ENCODE measurements around the gene GINS2.

Gene GINS2

DNA sequence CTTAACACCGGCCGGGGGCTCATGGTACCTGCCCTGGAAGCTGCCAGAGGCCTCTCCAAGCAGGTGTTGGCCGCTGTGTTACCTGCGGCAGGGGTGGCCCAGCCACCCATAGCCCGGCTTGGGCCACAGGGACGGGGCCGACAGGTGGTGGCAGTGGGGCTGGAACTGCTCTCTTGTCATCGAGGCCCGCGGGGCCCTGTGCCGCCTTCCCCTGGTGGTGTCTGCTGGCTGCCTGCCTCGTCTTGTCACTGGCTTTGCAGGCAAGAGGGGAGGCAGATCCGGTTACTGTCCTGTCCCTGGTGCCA is 48.5 kb downstream of the GINS2 start:
- in situ Hi-C loops (cut with HindIII; ENCODE audit: low sequenced_read_pairs), result no loop called here
- no peak for DNase-seq (ENCODE audit: low read depth, low spot score)
- H3K4me3 ChIP-seq (ENCODE audit: low read depth, low read length), result no peak overlapping the region
- TF ChIP-seq, protein P1, sequence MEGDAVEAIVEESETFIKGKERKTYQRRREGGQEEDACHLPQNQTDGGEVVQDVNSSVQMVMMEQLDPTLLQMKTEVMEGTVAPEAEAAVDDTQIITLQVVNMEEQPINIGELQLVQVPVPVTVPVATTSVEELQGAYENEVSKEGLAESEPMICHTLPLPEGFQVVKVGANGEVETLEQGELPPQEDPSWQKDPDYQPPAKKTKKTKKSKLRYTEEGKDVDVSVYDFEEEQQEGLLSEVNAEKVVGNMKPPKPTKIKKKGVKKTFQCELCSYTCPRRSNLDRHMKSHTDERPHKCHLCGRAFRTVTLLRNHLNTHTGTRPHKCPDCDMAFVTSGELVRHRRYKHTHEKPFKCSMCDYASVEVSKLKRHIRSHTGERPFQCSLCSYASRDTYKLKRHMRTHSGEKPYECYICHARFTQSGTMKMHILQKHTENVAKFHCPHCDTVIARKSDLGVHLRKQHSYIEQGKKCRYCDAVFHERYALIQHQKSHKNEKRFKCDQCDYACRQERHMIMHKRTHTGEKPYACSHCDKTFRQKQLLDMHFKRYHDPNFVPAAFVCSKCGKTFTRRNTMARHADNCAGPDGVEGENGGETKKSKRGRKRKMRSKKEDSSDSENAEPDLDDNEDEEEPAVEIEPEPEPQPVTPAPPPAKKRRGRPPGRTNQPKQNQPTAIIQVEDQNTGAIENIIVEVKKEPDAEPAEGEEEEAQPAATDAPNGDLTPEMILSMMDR (IDR thresholded peaks at IDR 0.05; ENCODE audit: low read depth, low read length), result no peak

DNA sequence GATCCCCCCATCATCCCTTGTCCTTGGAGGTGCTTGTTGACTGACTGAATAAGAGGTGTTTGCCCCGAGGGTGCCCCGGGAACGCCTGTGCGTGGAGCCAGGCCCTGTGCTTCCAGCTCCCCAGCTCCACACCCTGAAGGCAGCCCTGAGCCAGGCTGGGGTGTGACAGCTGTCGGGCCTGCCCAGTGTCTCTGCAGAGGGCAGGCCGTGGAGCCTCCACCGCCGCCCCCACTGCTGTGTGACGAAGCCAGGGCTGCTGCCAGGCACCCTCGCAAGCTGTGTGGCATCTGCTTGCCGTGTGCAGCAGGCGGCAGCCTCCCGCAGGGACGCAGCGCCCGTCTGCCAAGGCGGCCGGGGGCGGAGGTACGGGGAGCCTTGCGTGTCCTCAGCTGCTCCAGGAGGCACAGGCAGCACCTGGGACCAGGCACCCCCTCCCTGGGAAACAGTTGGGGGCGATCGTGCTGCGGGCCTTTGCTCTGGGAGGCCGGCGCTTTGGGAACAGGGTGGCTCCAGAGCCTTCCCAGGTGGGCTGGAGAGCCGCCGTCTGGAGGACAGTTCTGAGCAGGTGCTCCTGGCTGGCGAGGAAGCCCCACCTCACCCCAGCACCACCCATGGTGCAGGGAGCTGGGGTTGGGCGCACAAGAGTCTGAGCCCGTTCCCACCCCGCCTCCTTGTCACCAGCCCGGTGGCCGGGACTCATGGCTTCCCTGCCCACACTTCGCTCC is 49.1 kb downstream of the GINS2 start:
- TF ChIP-seq, protein P1 (IDR thresholded peaks at IDR 0.05; ENCODE audit: low read depth, low read length), result no peak
- in situ Hi-C loops (cut with HindIII; ENCODE audit: low sequenced_read_pairs), result no loop called here
- DNase-seq (ENCODE audit: low read depth, low spot score), result no peak
- H3K4me3 ChIP-seq (ENCODE audit: low read depth, low read length), result no peak overlapping the region

DNA sequence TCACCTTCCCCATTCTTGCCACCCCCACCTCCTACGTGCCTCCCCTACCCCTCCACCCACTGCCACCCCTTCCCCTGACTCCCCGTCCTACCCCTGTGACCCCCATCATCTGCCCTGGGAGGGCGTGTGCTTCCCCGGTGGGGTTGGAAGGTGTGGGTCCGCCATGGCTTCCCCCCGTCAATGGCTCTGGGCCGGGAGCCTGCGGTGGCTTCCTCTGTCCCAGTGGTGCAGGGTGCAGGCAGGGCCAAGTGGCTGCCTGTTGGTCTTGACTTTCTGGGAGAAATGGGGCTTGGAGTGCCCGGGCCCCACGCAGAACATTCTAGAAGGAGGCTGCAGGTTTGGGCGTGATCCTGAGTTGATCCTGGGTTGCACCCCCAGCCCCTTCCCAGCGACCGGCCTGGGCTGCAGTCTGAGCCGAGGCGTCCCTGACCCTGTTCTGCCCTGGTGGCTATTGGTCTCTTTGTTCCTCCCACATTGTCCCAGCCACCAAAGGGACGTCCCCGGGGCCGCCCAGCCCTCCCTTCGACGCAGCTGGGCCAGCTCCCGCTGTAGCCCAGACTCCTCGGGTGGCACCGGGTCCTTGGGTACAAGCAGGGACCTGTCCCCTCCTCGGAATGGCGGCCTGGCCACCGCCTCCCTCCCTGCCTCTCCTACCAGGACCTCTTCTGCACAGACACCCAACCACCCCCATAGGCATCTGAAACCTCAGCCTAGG is 49.9 kb downstream of the GINS2 start:
- TF ChIP-seq, protein P1 (IDR thresholded peaks at IDR 0.05; ENCODE audit: low read depth, low read length), result no peak
- H3K4me3 ChIP-seq (ENCODE audit: low read depth, low read length), result no peak overlapping the region
- in situ Hi-C loops (cut with HindIII; ENCODE audit: low sequenced_read_pairs), result no loop called here
- no peak for DNase-seq (ENCODE audit: low read depth, low spot score)

DNA sequence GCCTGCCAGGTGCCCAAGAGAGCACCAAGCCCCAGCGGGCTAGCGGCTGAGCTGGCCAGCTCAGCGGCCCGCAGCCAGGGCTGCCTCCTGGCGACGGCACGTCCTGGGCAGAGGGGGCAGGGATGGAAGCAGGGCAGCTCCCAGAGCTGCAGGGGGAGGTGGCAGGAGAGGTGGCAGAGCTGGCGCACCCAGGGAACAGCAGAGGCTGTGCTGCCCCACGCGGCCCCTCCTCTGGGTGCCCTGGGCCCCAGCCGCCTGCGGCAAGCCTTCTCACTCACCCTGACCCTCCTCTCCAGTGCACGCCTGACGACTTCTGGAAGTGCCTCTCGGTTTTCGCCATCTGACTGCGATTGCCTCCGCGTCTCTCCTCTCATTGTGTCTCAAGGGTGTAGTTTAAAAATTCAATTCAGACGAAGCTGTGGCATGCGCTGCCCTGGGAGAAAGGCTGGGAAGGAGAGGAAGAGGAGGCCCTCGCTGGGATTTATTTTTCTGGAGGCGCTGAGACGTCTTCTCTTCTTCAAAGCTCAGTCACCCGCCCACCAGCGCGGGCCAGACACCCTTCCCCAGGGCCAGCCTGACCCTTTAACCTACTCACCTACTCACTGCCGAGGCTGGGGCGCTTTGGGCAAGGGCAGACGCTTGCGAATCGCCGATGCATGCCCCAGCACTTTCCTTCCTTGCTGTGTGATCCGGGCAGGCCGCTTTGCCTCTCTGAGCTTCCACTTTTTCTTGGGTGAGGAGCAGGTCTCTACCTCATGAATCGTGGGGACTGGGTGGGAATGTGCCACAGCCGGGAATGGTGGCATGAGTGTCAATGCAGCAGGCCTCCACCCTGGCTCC is 50.7 kb downstream of the GINS2 start:
- DNase-seq (ENCODE audit: low read depth, low spot score), result no peak
- TF ChIP-seq, protein P1 (IDR thresholded peaks at IDR 0.05; ENCODE audit: low read depth, low read length), result no peak
- no peak overlapping the region for H3K4me3 ChIP-seq (ENCODE audit: low read depth, low read length)
- in situ Hi-C loops (cut with HindIII; ENCODE audit: low sequenced_read_pairs), result no loop called here

DNA sequence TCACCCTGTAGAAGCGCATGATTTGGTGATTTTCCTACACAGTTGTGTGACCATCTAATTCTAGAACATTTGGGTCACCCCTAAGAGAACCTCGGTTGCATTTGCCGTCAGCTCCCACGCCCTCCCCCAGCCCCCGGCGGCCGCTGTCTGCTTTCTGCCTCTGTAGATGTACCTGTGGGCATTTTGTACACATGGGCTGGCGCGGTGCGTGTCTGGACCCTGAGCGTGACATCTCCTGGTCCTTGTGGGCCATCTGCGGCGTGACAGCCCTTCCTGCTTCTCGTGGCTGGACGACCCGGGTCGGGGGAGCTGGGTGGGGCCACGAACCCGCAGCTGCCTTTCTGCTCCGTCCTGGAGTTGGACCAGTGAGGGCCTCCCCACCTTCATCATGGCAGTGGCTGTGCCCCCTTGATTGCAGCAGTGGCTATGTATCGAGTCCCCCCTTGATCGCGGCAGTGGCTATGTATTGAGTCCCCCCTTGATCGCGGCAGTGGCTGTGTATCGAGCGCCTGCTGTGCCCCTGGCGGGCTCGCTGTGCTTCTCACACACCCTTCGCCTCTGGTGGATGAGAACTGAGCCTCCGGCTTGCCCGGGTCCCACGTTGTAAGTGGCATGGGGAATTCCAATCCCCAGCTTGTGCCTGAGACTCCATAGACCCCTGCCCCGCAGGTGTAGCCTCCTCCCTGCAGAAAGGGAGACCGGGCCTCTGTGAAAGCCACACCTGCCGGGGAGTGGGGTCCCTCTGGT is 51.5 kb downstream of the GINS2 start:
- TF ChIP-seq, protein P1 (IDR thresholded peaks at IDR 0.05; ENCODE audit: low read depth, low read length), result no peak
- in situ Hi-C loops (cut with HindIII; ENCODE audit: low sequenced_read_pairs), result no loop called here
- DNase-seq (ENCODE audit: low read depth, low spot score), result no peak

DNA sequence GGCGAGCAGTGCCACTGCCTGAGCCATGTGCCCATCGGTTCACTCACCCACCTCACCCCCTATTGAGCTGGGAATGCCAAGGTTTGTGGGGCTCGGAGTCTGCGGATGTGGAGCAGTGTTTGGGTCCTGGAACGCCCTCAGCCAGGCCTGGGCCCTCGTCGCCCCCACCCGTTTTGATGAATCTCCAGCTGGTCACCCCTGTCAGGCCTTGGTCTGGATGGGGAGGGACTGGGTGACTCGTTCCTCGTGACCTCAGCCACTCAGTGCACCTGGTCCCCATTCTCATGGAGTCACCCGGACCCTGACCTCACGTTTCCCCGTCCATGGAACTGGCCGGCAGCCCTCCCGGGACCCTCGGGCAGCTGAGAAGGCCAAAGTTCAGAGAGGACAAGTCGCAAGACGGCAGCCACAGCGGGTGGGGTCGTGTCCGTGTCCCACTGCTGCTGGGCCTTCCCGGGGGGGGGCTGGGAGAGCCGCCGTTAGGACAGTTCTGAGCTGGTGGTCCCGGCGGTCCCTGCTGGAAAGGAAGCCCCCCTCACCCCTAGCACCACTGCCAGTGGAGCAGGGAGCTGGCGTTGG is 52.4 kb downstream of the GINS2 start:
- in situ Hi-C loops (cut with HindIII; ENCODE audit: low sequenced_read_pairs), result no loop called here

More for the DNA sequence above, 51.5 kb downstream of the GINS2 start:
- no peak overlapping the region for H3K4me3 ChIP-seq (ENCODE audit: low read depth, low read length)

More for the DNA sequence above, 52.4 kb downstream of the GINS2 start:
- no peak overlapping the region for H3K4me3 ChIP-seq (ENCODE audit: low read depth, low read length)
- TF ChIP-seq, protein P1 (IDR thresholded peaks at IDR 0.05; ENCODE audit: low read depth, low read length), result no peak
- no peak for DNase-seq (ENCODE audit: low read depth, low spot score)

Measured in astrocyte of the spinal cord (primary cell).